ENCODE results near the gene AJAP1.

GRCh38 chr1:4760088-4760487 is 105.7 kb downstream of the AJAP1 start:
- TF ChIP-seq CTCF (IDR thresholded peaks at IDR 0.05; ENCODE audit: low read depth, low read length) (no peak), POLR2A (IDR thresholded peaks at IDR 0.05; ENCODE audit: extremely low read depth, insufficient read length) (no peak), MAX (IDR thresholded peaks at IDR 0.05; ENCODE audit: low read depth, low read length) (no peak)
